Spleen (tissue), 11 donors: ENCODE results near the gene PRR23E. TPM values are rescaled to one million over a fixed set of nuclear protein-coding genes. Genes with fewer than 3 reads are reported as not detected.

ENCODE experiments used
- DNase-seq: peaks from one replicate; pipeline ENCODE4 v3.0.0-alpha.2; 2020
- H3K27ac ChIP-seq, 8 donors: fragments of 200-600 bp; sonication (generic) in 7 of 8; 1 replicate in 4 of 8; 2 replicates in 4 of 8; pipeline versions ENCODE4 v1.5.0 to v1.8.0; 2016 to 2021; ENCODE audit warnings: inconsistent platforms in 4 of 8, mild to moderate bottlenecking in 4 of 8, moderate library complexity in 1 of 8
- H3K27me3 ChIP-seq, 7 donors: fragments of 200-600 bp; sonication (generic) in 6 of 7; replicated peaks in 1 of 7; 1 replicate in 4 of 7; 2 replicates in 3 of 7; pipeline versions ENCODE4 v1.5.0 to v1.8.0; 2016 to 2021; ENCODE audit warnings: inconsistent platforms in 3 of 7, mild to moderate bottlenecking in 1 of 7
- H3K36me3 ChIP-seq, 6 donors: fragments of 200-600 bp; sonication (generic) in 5 of 6; 1 replicate in 4 of 6; 2 replicates in 2 of 6; pipeline versions ENCODE4 v1.5.0 to v1.8.0; 2016 to 2021; ENCODE audit warnings: inconsistent platforms in 2 of 6
- H3K4me1 ChIP-seq, 6 donors: fragments of 200-600 bp; sonication (generic) in 5 of 6; 1 replicate in 3 of 6; 2 replicates in 3 of 6; pipeline versions ENCODE4 v1.5.0 to v1.8.0; 2016 to 2021; ENCODE audit warnings: inconsistent platforms in 3 of 6
- H3K4me3 ChIP-seq, 8 donors: fragments of 200-600 bp; sonication (generic) in 7 of 8; 1 replicate in 4 of 8; 2 replicates in 4 of 8; pipeline versions ENCODE4 v1.5.0 to v1.8.0; 2016 to 2021; ENCODE audit warnings: inconsistent platforms in 4 of 8, mild to moderate bottlenecking in 4 of 8, moderate library complexity in 2 of 8
- H3K9me3 ChIP-seq, 8 donors: fragments of 200-600 bp; sonication (generic) in 7 of 8; 1 replicate in 4 of 8; 2 replicates in 4 of 8; pipeline versions ENCODE4 v1.5.0 to v1.8.0; 2016 to 2021; ENCODE audit warnings: inconsistent platforms in 4 of 8
- CTCF ChIP-seq, 11 experiments: fragments of 200-600 bp in 7 of 11; fragments of 450-650 bp in 4 of 11; sonication (generic) in 4 of 11; IDR thresholded peaks in 8 of 11; conservative IDR thresholded peaks in 3 of 11; 1 replicate in 7 of 11; 2 replicates in 4 of 11; pipeline versions ENCODE4 v1.4.0 to v1.8.0; 2016 to 2021; ENCODE audit warnings: antibody characterized with exemption in 11 of 11, inconsistent platforms in 4 of 11, mild to moderate bottlenecking in 1 of 11
- POLR2A ChIP-seq, 3 donors: fragments of 450-650 bp; IDR thresholded peaks; one replicate each; pipeline ENCODE4 v1.5.1; 2017; ENCODE audit warnings: antibody characterized with exemption in 3 of 3, mild to moderate bottlenecking in 1 of 3
- POLR2AphosphoS5 ChIP-seq, 3 donors: sonication (generic); formaldehyde crosslinking; IDR thresholded peaks; one replicate each; pipeline ENCODE4 v1.5.1; 2017; ENCODE audit warnings: antibody characterized with exemption in 3 of 3
- whole genome bisulfite sequencing, 5 donors: extraction: QIAGEN DNeasy Blood & Tissue Kit in 3 of 5; methylation state at CpG; one replicate each; pipeline versions ENCODE4 v1.1.5 to v1.1.7; 2013 to 2018; 5-methylcytosine and 5-hydroxymethylcytosine counted together
- intact Hi-C: fragments of 100-400 bp; cut with DNase I; formaldehyde crosslinking; loops from one replicate; pipeline ENCODE4 v1.15.0; 2023; ENCODE audit warnings: low total_unique reads
- polyA plus RNA-seq, 3 donors: library from polyadenylated mRNA; stranded (reverse); fragments of 200-250 nt; gene quantifications; one replicate each; pipeline ENCODE4 v1.2.1, GENCODE V29; 2013
- total RNA-seq, 7 donors: library from RNA; depleted of rRNA in 3 of 7; stranded (reverse); fragments of >200 nt in 3 of 7; fragmentation: NEBNext Ultra II Directional in 4 of 7; extraction: Animal tissue kit (Norgen Biotek cat#: 25700) in 4 of 7; gene quantifications; one replicate each; pipeline versions ENCODE4 v1.1.0 to v1.2.1, GENCODE V29; 2016 to 2021
- donor health status: healthy with polysubstance abuse.
- donor health status: DM: no; HTN: no; CAD: no; lungs with moderate emphysema.
- donor health status: DM: no; HTN: no; CAD: no.
- donor health status: Bipolar disorder and iron deficiency.
- donor health status: healthy.
- donor health status: DM: no; HTN: no; CAD: no.
- donor health status: DM: yes; HTN: yes; CAD: no.

The PRR23E gene
- total and polyA plus RNA-seq, 10 donors: not detected

- intact Hi-C loops: no loop called here
- Histone ChIP-seq H3K27ac (no peak overlapping the region), H3K4me1 (no peaks in the 10 kb centered on the region), H3K4me3 (no peak overlapping the region), H3K27me3 (peaks cover 0 to 50% (median 0%) of the 10 kb centered on the region in 7 donors), H3K9me3 (no peaks in the 10 kb centered on the region), H3K36me3 (no peaks in the 10 kb centered on the region)
- DNase-seq: no peak
- TF ChIP-seq POLR2AphosphoS5 (IDR thresholded peaks at IDR 0.05): no peak
- TF ChIP-seq CTCF (IDR thresholded peaks at IDR 0.05 in 8 of 11, conservative IDR thresholded peaks at IDR 0.05 in 3 of 11): no peak
- no peak for TF ChIP-seq POLR2A (IDR thresholded peaks at IDR 0.05)
- 64 to 87% (median 72%) methylated on average over 3 to 4 of the region's 4 CpGs for WGBS, 5 donors
These were observed 20.5 kb downstream of the PRR23E start for GRCh38 chr3:127213381-127213918.

- H3K27ac ChIP-seq: no peak overlapping the region
- WGBS, 5 donors: 6 to 17% (median 9%) methylated on average over 3 of the region's 3 CpGs
- H3K4me3 ChIP-seq: no peak overlapping the region
- TF ChIP-seq POLR2AphosphoS5 (IDR thresholded peaks at IDR 0.05): no peak
- no peak for TF ChIP-seq POLR2A (IDR thresholded peaks at IDR 0.05)
- no peak for TF ChIP-seq CTCF (IDR thresholded peaks at IDR 0.05 in 8 of 11, conservative IDR thresholded peaks at IDR 0.05 in 3 of 11)
- H3K36me3 ChIP-seq: no peaks in the 10 kb centered on the region
- peaks cover 0 to 46% (median 0%) of the 10 kb centered on the region in 7 donors for H3K27me3 ChIP-seq
- intact Hi-C loops: no loop called here
- no peaks in the 10 kb centered on the region for H3K9me3 ChIP-seq
- no peaks in the 10 kb centered on the region for H3K4me1 ChIP-seq
- DNase-seq: no peak
These were observed 22.0 kb downstream of the PRR23E start for GRCh38 chr3:127214975-127215374.

DNA sequence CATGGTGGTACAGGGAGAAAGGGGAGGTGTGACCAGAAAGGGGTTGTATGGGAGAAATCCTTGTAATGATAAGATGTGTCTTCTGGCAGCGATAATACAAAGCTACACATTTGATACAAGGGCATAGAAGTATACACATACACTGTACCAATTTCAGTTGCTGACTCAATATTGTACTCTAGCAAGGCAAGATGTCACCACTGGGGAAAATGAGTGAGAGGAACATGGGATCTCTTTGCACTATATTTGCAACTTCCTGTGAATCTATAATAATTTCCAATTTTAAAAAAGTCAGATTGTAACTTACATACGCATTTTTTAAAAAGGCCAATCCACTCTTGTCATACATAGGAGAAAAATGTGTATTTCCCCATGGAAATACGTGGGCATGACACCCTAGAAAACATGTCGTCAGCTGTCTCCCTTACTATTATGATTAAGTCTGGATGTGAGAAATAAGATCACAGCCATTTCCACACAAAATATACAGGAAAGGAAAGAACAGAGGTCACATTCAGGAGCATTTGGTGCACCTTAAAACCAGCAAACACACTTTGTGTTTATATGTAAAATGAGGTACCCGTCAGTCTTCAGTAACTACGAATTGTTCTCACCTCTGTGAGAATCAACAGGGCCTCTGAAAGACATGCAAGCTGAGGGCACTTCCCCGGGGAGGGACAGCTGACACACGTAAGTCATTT, 22.9 kb downstream of the PRR23E start:
- Histone ChIP-seq H3K36me3 (no peaks in the 10 kb centered on the region), H3K4me1 (no peaks in the 10 kb centered on the region), H3K27ac (no peak overlapping the region), H3K4me3 (no peak overlapping the region), H3K27me3 (peaks cover 0 to 51% (median 0%) of the 10 kb centered on the region in 7 donors), H3K9me3 (no peaks in the 10 kb centered on the region)
- no peak for DNase-seq
- intact Hi-C loops: no loop called here
- TF ChIP-seq POLR2AphosphoS5 (IDR thresholded peaks at IDR 0.05): no peak
- TF ChIP-seq POLR2A (IDR thresholded peaks at IDR 0.05): no peak
- TF ChIP-seq CTCF (IDR thresholded peaks at IDR 0.05 in 8 of 11, conservative IDR thresholded peaks at IDR 0.05 in 3 of 11): no peak
- WGBS, 5 donors: 60 to 63% (median 62%) methylated on average over 8 of the region's 8 CpGs

DNA sequence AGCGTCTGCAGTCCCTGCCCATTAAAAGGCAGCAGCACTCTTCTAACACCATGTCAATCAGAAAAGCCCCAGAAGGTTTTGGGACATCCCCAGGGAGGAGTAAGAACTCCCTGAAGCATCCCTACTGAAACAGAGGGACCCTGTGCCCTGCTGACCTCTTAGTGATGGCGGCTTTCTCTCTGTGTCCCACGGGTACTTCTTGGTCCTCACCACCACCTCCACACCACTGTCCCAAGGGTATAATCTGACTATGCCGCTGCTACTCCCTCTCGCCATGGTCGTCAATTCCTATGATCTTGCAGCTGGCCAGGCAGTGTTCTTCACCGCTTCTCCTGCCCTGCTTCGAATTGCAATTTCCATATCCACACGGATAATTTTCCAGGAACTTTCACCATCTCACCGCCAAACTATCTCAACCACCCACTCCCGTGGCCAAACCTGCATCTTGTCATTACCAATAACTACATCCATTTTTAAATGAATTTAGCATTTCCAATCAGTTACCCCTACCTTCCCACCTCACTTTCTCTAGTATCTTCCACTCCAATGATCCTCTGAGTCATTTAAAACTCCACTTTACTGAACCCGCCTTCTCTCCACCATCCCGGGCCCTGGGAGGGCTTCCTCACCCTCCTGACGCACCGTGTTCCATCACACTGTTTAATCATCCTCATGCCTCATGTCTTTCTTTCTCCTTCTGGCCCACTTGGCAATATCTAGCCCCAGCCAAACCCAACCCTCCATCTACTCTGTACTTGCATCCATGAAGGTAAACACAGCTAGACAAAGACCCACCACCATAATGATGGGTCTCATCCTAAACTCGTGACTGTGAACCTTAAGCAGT, 23.7 kb downstream of the PRR23E start:
- 74 to 79% (median 75%) methylated on average over 16 of the region's 16 CpGs for WGBS, 5 donors
- no peak for DNase-seq

More for the DNA sequence above, 23.7 kb downstream of the PRR23E start:
- H3K4me3 ChIP-seq: no peak overlapping the region
- no peak overlapping the region for H3K27ac ChIP-seq
- H3K9me3 ChIP-seq: no peaks in the 10 kb centered on the region
- no peaks in the 10 kb centered on the region for H3K36me3 ChIP-seq
- peaks cover 0 to 53% (median 0%) of the 10 kb centered on the region in 7 donors for H3K27me3 ChIP-seq
- no peak for TF ChIP-seq CTCF (IDR thresholded peaks at IDR 0.05 in 8 of 11, conservative IDR thresholded peaks at IDR 0.05 in 3 of 11)
- TF ChIP-seq POLR2A (IDR thresholded peaks at IDR 0.05): no peak
- no peak for TF ChIP-seq POLR2AphosphoS5 (IDR thresholded peaks at IDR 0.05)
- intact Hi-C loops: no loop called here
- no peaks in the 10 kb centered on the region for H3K4me1 ChIP-seq
